HG02981 (cell line): Measurements from ENCODE around the gene CRY2.

Experiments used
- ATAC-seq: cut with Tn5 transposase; IDR thresholded peaks from one replicate; pipeline ENCODE4 v1.9.1; 2021; ENCODE audit warnings: mild to moderate bottlenecking, moderate library complexity; ENCODE audit not compliant: unreplicated experiment

Gene CRY2

DNA sequence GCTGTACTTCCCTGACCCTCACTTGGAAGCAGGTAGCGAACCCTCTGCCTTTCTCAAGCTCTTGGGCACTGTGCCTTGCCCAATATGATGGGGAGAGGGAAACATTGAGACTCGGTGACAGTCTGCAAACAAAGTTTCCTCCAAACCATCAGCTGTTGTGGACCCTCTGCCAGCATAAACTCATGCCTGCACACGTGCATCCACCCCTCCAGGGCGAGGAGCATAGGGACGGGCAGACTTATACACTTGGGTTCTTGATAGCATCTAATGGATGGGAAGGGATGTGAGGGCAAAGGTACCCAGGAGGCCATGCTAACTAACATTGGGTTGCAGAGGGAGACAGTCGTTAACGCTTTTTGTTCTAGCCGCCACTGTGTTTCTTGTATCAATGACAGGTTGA is 29.9 kb downstream of the CRY2 start:
- no peak for ATAC-seq

DNA sequence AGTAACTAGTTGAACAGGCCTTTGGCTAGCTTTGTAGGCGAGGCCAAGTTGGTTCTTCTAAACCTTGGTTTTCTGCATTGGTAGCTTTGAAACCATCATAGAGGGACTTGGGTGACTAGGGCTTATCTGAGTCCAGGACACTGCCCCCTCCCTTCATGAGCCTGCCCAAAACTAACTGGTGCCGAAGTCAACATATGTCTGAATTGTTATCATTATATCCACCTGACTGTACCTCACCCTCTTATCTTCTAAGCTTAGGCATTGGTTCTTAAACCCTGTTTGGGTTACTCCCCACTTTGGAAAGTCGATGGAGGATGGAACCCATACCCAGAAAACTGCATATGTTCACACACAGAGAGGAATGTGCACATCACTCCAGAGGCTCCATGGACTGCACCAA is 30.6 kb downstream of the CRY2 start:
- ATAC-seq = no peak

DNA sequence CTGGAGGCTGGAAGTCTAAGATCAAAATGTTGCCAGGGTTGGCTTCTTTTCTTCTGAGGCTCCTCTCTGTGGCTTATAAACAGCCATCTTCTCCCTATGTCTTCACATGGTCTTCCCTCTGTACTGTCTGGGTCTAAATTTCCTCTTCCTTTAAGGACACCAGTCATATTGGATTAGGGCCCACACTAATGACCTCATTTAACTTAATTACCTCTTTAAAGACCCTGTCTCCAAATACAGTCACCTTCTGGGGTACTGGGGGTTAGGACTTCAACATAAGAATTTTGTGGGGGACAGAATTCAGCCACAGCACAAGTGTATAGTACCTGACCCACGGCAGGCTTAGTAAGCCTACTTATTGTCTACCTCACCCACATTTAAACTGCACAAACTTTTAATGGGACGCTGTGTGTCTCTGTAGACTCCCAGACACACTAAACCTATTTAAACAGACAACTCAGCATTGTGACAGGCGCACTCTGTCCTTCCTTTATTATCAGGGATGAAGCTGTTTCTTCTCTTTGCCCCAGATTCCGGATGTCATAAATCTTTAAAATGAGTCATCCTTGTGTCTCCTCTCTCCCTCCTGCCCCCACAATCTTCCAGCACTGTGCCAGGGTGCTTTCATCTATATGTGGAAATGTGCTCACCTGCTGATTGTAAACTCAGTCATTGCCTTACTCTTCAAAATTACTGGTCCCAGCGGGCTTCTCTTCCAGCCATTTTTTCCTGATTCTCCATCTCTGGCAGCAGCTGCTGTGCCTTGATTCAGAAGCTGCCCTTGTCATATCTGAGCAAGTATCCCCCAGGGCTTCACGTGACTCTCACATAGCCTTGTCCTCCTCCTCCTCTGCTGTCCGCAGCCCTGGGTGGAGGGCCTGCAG is 32.8 kb downstream of the CRY2 start:
- no peak for ATAC-seq

DNA sequence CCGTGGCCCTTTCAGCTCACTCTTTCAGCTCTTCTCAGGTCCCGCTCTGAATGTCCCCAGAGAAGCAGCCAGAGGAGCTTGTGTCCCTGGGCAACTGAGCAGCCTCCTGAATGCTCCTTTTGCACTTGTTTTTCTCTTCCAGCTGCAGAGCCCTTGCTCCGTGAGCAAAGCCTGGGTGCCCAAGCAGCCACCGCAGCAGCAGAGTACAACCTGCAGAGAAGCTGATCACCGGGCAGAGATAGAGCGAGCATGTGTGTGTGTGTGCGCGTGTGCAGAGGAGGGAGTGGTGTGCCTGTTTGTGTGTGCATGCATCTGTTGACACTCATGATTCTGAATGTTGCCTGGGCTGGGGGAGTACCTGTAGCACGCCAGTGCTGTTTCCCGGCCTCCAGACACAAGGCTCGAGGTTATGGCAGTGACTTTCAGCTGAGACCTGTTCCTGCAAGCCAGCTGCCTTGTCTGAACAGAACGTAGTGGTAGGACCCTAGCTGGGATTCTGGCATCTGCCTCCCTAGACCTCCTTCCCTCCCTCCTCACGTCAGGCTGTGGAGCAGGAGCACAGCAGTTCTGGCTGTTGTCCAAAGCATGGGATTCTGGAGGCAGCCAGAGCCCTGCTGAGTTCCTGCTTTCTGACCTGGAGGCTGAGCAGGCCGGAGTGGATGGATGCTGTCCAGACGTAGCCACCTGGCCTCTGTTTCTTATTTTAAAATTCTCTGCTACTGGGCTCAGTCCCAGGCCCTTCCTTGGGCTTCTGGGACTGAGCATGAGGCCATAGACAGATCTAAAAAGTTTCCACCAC is 33.7 kb downstream of the CRY2 start:
- no peak for ATAC-seq

DNA sequence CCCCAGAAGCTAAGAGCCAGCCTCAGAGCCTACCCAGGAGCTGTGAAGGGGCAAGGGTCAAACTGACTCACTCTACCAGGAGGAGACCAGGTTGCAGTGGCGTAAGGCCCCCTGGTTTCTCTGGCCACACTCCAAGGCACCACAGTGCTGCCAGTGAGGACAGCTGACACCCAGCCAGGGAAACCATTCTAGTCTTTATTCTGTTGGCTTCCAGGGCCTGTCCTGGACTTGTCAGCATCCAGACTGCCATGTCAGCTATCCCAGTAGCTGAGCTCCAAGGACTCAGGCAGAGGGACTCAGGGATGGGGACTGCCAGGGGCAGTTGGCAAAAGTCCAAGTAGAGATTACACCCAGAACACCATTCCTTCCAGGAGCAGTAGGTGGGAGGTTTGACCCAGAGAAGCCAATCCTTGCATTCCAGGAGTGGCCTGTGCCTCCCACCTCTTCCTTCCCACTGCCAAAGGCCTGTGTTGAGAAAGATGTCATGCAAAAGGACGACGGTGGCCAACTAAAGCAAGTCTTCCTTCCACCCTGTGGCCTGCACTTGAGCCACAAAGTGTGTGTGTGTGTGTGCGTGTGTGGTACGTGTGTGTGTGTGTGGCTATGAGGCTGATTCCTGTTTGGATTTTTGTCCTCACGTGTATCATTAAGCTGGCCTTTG is 34.6 kb downstream of the CRY2 start:
- ATAC-seq = no peak

DNA sequence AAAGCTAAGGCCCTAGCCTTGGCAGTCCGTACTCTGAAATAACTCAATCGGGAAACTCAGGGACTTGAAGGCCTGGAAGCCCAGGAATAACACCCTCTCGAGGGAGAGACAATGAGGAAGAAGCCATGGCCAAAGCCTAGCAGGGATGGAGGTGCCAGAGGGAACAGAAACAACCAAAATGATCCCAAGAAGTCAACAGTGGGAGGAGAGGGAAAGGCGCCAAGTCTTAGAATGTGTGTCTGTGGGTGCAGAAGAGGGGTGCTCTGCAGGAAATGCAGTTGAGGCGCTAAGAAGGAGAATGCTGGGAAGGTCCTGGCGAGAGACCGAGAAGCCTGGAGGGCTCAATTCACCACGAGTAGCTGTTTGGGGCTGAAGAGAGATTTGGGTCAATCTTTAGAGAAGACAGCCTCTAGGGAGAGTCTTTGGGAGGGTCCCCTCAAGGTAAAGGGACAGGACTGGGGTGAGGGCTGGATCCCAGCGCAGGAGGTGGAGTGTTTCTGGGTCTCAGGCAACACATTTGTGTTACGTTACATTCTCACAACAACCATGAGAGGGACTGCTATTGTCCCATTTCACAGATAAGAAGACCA is 37.4 kb downstream of the CRY2 start:
- ATAC-seq = no peak

DNA sequence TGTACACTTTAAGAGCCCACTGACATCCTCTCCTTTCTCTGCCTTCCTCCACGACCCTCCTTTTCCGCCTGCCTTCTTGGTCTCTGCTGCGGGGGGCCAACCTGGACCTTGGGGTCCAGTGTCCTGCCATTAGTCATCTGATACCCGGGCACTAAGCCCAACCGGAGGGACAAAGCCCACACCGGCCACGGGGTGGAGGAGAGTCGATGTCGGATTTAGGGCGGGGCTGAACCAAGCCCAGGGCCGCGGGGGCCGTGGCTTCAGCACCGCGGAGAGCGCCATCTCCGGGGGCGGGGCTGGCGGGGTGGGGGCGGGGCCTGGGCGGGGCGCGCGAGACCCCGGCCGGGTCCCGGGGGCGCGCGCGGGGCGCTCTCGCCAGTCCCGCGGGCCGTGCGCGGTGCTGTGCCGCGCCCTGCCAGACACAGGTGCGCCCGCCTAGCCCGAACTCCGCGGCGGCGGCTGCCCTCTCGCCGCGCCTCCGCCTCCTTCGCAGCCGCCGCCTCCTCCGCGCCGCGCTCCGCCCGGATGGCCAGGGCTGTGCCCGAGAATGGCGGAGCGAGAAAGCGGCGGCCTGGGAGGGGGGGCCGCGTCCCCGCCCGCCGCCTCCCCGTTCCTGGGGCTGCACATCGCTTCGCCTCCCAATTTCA is 38.1 kb downstream of the CRY2 start, which contains the start of gene MAPK8IP1:
MAPK8IP1 (plus strand) TSS at position 378 of the 647 bp plus-strand sequence; CDS start at position 548, 170 bp downstream.
- peak; percentile 58 for ATAC-seq

DNA sequence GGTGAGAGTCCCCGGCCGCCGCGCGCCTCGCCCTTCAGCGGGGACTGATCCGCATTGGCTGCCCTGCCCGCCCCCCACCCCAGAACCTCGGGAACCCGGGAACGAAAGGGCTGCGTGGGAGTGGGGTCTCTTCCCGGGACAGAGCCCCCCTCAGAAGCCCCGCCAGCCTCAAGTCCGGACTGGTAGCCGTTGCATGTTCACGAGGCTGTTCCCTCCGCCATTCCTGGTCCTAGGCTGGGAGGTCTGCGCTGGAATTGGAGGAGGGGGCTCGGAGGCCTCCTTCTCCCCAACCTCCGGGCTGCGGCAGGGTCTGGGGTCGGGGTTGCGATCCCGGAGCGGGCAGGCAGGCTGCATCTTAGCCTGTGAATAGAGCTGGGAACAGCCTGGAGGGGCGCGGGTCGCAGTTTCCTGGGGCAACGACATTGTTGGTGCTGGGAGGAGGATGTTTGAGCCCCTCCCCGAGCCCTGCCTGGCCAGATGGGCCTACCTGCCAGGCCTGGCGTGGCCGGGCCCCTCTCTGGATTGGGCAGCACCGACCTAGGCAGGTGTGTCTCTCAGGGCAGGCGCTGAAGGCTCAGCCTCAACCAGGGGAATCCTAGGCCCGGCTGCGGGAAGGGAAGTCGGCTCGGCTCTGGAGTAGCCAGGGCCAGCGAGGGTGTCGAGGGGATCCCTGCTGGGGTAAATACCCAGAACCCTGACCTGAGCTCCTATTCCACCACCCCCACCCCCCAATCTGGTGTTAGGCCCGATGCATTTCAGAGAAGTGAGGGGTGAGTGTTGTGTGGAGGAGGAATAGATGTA is 38.8 kb downstream of the CRY2 start:
- no peak for ATAC-seq

DNA sequence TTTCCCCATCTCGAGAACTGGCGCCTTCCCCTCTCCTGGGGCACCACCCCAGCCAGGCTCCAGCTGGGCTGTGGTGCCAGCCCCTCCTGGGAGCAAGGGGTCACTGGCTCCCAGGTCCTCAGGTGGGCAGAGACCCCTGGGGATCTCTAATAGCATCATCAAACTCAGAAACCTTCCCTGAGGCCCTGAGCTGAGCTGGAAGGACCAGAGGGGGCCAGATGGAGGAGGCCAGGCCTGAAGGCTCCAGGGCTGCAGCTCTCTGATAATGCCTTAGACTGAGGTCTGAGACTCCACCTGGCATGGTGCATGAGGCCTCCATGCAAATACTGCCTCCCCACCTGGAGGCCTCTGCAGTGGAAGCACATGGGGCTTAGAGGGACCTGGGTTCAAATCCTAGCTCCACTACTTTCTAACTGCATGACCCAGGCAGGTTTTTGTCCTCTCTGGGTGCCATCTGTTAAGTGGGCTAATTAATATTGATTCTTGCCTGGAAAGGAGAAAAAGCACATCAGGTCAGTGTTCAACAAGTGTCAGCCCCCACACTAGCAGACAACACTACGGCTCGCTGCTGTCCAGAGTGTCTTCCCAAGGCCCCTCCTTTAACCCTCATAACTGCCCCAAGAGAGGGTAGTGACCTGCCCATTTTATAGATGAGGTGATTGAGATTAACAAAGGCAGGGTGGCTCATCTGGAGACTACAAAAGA is 39.7 kb downstream of the CRY2 start:
- ATAC-seq = no peak

DNA sequence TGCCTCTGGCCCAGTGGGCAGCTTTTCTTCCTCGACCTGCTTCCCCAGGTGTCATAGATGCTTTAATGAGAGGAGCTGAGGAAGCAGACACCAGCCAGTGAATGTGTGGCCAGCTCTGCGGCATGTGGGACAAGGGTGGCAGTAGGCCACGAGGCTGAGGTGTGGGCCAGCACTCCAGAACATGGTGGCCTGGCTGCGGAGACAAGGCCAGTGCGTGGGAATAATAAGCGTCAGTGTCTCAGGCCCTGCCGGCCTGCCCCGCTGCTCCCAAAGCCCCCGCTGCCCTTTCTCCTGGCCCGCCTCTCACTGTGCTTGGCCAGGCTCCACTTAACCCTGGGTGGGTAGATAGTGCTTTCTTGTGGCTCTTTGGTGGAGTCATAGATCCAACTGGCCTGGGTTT is 40.3 kb downstream of the CRY2 start:
- no peak for ATAC-seq

DNA sequence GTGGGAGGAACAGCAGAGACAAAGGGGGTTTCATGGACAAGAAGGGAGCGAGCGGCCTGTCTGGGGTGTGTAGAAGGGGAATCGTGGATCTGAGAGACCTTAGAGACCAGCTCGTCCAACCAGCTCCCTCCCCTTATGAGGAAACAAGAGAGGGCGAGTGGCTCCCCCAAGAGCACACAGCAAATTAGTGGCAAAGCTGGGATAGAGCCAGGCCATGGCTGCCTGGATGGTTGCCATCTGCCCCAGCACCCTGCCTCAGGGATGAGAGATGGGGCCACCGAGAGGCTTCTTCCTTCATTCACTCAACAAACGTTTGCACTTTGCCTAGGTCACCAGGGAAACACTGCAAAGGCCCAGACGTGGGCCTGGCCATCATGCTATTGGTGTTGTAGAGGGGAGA is 42.3 kb downstream of the CRY2 start:
- no peak for ATAC-seq

DNA sequence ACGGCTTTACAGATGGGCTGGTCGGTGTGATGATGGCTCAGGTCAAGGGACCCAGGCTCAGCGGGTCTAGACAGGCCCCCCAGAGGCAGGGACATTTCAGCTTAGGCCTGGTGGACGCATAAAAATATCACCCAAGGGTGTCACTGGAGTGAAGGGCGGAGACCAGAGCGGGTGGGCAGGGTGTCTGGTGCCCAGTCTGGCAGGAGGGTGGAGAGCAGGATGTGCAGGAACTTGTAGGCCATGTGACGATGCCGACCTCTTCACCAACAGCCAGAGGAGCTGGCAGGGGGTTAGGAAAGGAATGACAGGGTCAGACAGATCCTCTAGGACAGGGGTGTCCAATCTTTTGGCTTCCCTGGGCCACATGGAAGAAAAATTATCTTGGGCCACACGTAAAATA is 42.7 kb downstream of the CRY2 start:
- no peak for ATAC-seq

DNA sequence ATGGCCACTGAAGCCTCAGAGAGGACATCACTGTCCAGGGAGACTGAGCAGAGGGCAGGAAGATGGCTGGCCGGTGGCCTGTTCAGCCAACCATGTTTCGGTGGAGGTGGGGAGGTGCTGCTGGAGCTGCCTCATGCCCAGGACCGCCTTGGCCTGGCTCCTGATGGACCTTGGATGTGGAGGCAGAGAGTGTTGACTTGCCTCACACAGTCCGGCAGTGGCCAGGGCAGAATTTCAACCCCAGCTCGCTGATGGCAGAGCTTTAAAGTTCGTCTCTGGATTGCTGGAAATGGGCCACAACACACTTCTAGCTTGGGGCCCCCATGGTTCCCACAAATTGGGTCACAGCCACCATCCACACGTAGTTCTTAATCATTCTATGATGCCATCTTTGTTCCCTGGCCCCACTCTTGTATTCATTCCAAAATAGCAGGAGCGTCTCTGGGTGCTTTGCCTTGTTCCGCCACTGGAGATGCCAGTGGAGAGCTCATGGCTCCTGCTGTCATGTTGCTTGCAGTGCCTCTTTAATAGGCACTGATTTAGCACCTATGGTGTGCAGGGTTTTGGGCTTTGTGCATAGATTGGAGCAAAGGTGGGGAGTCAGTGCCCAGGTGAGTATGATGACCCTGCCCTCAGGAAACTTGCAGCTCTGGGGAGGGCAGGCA is 43.7 kb downstream of the CRY2 start:
- no peak for ATAC-seq

DNA sequence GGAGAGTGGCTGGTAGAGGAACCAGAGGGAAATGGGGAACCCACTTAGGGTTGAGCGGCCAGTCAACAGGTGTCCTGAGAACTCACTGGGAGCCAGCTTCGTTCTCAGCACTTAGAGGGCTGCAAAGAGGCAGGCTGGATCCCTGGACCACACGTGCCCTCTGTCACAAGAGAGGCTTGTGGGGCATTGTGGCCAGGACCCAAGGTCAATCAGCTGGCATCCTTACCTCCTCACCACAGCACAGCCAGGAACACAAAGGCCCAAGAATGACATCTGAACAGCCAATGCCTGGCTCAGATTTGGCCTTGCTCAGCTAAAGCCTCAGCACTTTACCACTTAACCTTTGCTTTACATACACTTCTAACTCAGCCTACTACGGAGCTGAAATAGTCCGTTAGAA is 45.6 kb downstream of the CRY2 start:
- ATAC-seq = no peak

DNA sequence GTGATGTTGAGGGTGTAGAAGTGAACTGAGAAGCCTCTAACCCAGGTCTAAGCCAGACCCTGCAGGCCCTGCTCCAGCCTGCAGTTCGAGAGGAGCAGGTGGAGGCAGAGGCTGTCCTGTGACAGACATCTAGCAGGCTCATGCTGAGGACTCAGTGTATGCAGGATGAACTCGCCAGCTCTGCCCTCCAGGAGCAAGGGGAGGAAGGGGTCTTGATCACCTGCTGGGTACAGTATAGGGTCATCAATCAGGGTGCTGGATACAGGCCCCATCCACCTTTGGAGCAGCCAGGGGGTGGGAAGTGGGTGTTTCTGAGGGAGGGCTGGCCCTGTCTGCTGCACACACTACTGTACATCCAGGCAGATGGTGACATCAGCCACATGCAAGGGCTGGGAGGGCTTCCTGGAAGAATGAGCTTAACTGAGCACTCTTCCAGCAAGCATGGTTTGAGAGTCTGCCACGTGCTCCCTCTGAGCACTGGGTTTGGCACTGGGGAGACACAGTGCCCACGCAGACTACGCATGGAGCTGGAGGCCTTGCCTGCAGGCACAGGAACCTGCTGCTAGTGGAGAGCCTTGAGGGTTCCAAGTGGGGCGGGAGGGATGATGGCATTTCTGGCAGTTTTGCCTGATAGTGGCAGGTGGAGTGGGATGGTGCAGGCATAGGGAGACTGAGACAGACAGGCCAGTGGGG is 47.4 kb downstream of the CRY2 start:
- no peak for ATAC-seq

DNA sequence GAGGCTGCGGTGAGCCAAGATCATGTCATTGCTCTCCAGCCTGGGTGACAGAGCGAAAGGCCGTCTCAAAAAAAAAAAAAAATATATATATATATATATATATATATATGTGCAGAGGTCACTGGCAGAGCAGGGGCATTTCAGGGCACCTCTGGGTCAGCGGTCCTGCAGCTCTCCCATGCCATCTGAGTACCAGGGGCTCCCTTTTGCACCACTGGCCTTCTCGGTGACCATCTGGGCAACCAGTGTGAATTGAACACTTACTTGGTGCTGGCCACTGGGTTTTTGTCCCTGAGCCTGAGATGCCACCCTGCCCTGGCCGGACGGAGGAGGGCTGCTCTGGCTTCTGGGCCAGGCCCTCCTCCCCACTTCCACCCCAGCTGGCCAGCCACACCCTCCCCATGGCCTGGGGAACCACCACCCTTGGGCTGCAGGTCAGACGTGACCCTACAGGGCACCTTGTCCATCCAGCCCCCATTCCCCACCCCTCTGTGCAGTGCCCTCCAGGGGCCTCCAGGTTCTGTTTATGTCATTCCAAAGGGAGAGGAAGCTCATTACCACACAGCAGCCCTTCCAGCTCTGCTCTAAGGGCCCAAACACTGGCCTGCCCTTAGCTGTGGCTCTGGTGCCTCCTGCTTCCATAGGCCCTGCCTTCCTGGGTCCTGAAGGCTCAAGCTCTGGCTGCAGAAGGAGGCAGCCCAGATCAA is 48.4 kb downstream of the CRY2 start:
- no peak for ATAC-seq

DNA sequence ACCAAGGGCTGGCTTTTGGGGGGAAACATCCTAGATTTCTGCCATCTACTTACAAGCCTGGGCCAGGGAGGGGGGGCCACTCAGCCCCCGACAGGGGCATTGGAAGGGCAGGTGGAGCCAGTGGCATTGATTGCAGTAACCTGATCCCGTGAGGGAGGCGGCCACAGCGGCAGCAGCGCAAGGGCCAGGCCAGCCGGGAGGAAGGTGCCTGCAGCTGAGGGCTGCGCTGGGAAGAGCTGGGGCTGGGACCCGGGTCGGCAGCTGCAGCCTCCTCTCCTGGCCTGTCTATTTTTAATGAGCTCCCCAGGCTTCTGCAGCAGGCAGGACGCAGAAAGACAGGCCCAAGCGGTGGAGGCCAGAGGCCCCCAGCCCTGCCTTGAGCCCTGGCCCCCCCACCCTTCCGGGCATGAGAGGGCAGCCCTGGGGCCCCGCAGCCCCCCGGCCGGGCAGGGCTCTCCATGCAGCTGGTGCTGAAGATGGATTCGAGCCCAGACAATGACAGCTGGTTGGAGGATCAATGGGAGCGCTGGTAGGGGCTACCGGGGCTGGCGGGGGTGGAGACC is 49.2 kb downstream of the CRY2 start:
- ATAC-seq = no peak
